ENCODE results near the gene CASTOR1. TPM values are rescaled to one million over a fixed set of nuclear protein-coding genes. Genes with fewer than 3 reads are reported as not detected.

CASTOR1 gene
- total and polyA plus RNA-seq, 2 donors (not counting 3 experiments of a cell fraction or from before 2014, with no cell fraction given) = 8.1 to 26.8 TPM

- H3K27me3 ChIP-seq (ENCODE audit: control insufficient read depth in 2 of 2, insufficient read depth in 2 of 2, low read length in 2 of 2) = peaks cover 18 to 24% of the 10 kb centered on the region in 2 experiments
- no peak for TF ChIP-seq MYC (IDR thresholded peaks at IDR 0.05; ENCODE audit: low read depth, low read length)
- no peak for TF ChIP-seq GATA2 (IDR thresholded peaks at IDR 0.05; ENCODE audit: insufficient read depth, insufficient read length, low read depth, low read length)
- no peak for TF ChIP-seq FOS (IDR thresholded peaks at IDR 0.05; ENCODE audit: borderline replicate concordance, insufficient read depth, low read length)
- TF ChIP-seq EZH2 (IDR thresholded peaks at IDR 0.05; ENCODE audit: borderline replicate concordance, low read depth, low read length, severe bottlenecking) = no peak
- TF ChIP-seq CTCF (IDR thresholded peaks at IDR 0.05; ENCODE audit: extremely low read depth in 1 of 2, insufficient read depth in 1 of 2, low read depth in 1 of 2, low read length in 2 of 2) = no peak
- no peak for TF ChIP-seq MAX (IDR thresholded peaks at IDR 0.05; ENCODE audit: insufficient read depth, insufficient read length)
- no peak for TF ChIP-seq JUN (IDR thresholded peaks at IDR 0.05; ENCODE audit: borderline replicate concordance, insufficient read depth, insufficient read length, low read depth)
- no peak for TF ChIP-seq POLR2AphosphoS5 (IDR thresholded peaks at IDR 0.05; ENCODE audit: insufficient read depth, low read depth, low read length)
- no peak for TF ChIP-seq POLR2A (IDR thresholded peaks at IDR 0.05; ENCODE audit: low read depth, low read length)
- no peaks in the 10 kb centered on the region for H3K9me3 ChIP-seq (replicated peaks; ENCODE audit: control insufficient read depth, insufficient read depth, low read length)
- FAIRE-seq = no peak
- H3K27ac ChIP-seq (ENCODE audit: insufficient read depth, low read depth, low read length) = no peak overlapping the region
- ChIA-PET POLR2A (no interaction called here), CTCF (interaction anchor here (1.2 to 2.7 kb wide), 3 partner anchors 17 to 143 kb away, joined by 4 to 16 read pairs (median 6); no protein-coding TSS in a partner anchor)
- DNase-seq (ENCODE audit: low read depth, low spot score) = no peak
- H3K9me1 ChIP-seq (replicated peaks; ENCODE audit: control insufficient read depth, extremely low read depth, insufficient read depth, low read length) = no peaks in the 10 kb centered on the region
- intact Hi-C loops (cut with micrococcal nuclease) = no loop called here
- BruUV-seq (replicated peaks) = no TSS peak
- H3K36me3 ChIP-seq (ENCODE audit: control insufficient read depth in 2 of 2, extremely low read depth in 1 of 2, insufficient read depth in 2 of 2, low read length in 2 of 2) = no peaks in the 10 kb centered on the region
- no peak overlapping the region for H3K4me2 ChIP-seq (ENCODE audit: insufficient read depth, low read length)
- H4K20me1 ChIP-seq (replicated peaks; ENCODE audit: control insufficient read depth, extremely low read depth, insufficient read depth, low read length) = no peaks in the 10 kb centered on the region
- no peak overlapping the region for H3K9ac ChIP-seq (replicated peaks; ENCODE audit: extremely low read depth, insufficient read depth, low read length)
- H2AFZ ChIP-seq (ENCODE audit: low read depth, low read length) = no peak overlapping the region
- no peaks in the 10 kb centered on the region for H3K79me2 ChIP-seq (ENCODE audit: control insufficient read depth, insufficient read depth, low read length)
- no peak overlapping the region for H3K4me3 ChIP-seq (replicated peaks in 1 of 3; ENCODE audit: insufficient read depth in 1 of 3, low read depth in 1 of 3, low read length in 3 of 3)
- peaks cover 11% of the 10 kb centered on the region for H3K4me1 ChIP-seq (ENCODE audit: control insufficient read depth, extremely low read depth, insufficient read depth, low read length)
- dilution Hi-C loops (cut with MboI; ENCODE audit: extremely low pct_ligation_motif_present, low sequenced_read_pairs) = no loop called here
Measured at GRCh38 chr22:30250039-30250565, 39.2 kb downstream of the CASTOR1 start.

Data from endothelial cell of umbilical vein (primary cell).